Non-pigmented ciliary epithelial cell (primary cell): ENCODE data around the gene TBL2.
"Not testable (repeated sequence)": the region's sequence is repeated elsewhere in the genome, so short reads cannot be mapped to it uniquely, and the experiment has no call there.

ENCODE experiments used
- DNase-seq: peaks from one replicate; pipeline ENCODE4 v3.0.0-alpha.2; 2010; ENCODE audit warnings: low read depth

Gene TBL2

GRCh38 chr7:73570521-73570920 is 7.9 kb downstream of the TBL2 start:
- DNase-seq = no peak

GRCh38 chr7:73569042-73569608 is 9.3 kb downstream of the TBL2 start:
- no peak for DNase-seq

DNA sequence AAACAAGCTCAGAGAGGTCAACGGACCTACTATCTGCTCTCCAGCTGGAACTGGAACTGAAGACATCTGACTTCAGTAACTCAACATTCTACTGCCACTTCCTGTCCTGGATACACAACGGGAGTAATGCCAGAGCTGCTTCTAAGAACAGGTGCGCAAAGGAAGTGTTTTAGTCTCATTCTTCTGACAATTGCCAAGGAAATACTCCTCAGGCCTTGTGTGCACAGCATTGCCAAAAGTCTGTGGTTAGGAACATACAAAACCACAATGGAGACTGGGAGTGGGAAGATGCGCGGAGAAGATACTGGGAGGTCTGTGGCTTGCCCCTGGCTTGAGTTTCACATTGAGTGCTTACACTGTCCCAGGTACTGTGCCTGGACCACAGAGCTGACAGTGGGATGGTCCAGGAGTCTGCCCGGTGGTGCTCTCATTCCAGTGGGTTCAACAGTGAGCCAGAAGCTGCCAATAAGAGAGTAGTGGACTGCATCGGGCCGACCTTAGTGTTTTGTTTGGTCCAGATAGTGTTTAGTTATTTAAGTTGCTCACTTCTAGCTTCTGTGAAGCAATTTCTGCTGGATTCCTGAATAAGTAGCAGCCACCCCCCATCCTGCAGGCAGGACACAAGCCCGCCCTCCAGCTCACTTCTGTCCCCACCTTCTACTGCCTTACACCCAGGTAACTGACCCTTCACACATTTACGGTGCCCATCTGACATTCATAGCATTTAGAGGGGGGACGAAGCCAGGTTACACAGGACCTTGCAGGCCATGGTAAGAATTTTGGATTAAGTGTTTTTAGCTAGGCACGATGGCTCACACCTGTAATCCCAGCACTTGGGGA is 10.3 kb downstream of the TBL2 start:
- no peak for DNase-seq

DNA sequence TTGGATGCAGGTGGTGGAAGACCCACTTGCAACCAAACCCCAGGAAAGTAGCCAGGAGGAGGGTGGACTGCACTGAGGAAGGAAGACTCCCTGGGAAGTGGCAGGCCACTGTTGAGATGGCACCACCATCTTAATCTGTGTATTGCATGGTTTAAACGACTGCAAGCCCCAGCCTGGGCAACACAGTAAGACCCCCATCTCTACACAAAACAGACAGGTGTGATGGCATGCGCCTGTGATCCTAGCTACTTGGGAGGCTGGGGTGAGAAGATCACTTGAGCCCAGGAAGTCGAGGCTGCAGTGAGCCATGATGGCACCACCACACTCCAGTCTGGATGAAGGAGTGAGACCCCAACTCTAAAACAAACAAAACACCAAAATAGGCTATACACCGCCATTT is 11.2 kb downstream of the TBL2 start:
- no peak for DNase-seq

DNA sequence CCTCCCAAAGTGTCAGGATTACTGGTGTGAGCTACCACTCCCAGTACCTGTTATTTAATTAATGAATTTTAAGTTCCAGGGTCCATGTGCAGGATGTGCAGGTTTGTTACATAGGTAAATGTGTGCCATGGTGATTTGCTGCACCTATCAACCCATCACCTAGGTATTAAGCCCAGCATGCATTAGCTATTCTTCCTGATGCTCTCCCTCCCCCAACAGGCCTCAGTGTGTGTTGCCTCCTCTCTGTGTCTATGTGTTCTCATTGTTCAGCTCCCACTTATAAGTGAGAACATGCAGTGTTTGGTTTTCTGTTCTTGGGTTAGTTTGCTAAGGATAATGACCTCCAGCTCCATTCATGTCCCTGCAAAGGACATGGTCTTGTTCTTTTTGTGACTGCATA is 11.9 kb downstream of the TBL2 start:
- DNase-seq = not testable (repeated sequence)

GRCh38 chr7:73565675-73566340 is 12.6 kb downstream of the TBL2 start:
- no peak for DNase-seq

DNA sequence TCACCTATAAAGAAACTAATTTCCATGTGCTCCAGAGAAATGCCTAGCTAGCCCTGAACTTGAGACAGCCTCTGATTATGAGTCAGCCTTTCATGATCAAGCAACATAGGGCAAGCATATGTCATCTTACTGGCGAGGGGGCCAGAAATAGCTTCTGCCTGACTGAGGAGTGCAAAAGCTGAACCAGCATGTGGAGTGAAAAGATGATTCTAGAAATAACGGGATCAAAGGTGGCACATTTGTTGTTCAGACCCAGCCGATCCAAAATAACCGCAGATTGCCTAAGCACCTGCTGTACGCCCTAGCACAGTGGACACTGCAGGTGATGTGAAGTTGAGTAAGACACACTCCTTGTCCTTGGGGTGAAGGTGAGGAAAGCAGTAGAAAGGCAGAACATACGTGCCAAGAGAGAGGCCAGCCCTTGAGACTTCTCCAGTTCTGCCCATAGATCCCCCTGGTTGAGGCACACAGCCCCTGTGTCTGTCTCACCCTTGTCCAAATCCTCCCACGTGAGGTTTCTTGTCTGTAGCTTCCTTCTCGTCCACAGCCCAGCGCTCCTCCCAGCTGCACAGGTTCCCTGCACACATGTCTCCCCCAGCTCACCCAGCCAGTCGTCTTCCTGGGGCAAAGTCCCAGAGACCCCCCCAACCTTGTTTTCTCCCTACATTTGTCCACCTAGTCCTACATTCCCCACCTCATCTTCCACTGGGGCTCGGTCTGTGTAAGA is 18.1 kb downstream of the TBL2 start:
- DNase-seq = peak; percentile 76

GRCh38 chr7:73557397-73558257 is 20.8 kb downstream of the TBL2 start, which contains the start of gene BCL7B:
Gene BCL7B (minus strand): TSS chr7:73557690. CDS start chr7:73557578, 112 bp downstream.
- no peak for DNase-seq

DNA sequence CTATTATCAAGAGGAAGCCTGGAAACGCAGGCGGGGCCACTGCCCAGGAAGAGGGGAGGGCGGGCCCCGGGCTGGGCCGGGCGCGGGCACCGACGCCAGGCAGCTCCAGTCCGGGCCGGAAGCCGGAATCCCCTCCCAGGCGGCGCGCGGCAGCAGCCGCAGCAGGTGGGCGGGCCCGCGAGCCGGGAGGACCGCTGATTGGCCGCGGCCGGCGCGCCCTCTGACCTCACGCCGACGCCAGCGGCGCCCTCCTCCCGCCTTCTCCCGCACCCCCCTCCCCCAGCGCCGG is 21.3 kb downstream of the TBL2 start:
- no peak for DNase-seq

- no peak for DNase-seq
Observed at GRCh38 chr7:73556208-73557107, 21.9 kb downstream of the TBL2 start.

DNA sequence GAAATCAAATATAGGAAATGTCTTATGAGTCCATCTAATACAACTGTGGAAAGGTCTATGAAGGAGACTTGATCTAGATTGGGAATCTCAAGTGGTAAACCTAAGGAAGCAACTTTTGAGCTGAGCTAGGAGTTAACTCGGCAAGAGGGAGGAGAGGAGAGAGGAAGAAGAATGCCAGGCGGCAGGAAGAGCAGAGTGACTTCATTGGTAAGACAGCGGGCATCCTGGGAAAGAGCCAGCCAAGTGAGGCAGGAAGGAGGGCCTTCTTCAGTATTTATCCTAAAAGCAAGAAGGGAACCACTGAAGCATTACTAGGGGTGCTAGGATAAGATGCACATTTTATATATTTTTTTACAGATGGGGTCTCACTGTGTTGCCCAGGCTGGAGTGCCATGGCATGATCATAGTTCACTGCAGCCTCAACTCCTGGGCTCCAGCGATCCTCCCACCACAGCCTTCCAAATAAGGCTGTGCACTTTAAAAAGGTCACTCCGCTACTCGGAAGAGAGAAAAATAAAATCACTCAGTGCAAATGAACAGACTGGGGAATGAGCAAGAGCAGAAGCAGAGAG is 22.9 kb downstream of the TBL2 start:
- DNase-seq = no peak

- not testable (repeated sequence) for DNase-seq
Observed at GRCh38 chr7:73550093-73550492, 28.3 kb downstream of the TBL2 start.

DNA sequence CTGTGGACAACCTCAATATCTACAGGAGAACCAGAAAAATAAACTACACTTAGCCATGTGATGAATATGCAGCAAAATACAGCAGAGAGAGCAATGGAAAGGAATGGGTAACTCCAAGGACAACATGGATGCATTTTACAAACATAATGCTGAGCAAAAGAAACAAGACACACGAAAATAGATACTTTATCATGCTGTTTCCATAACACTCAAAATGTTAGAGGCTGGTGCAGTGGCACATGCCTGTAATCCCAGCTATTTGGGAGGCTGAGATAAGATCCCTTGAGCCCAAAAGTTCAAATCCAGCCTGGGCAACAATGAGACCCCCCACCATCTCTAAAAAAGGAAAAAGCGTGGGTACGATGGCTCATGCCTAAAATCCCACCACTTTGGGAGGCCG is 29.2 kb downstream of the TBL2 start:
- DNase-seq = no peak

DNA sequence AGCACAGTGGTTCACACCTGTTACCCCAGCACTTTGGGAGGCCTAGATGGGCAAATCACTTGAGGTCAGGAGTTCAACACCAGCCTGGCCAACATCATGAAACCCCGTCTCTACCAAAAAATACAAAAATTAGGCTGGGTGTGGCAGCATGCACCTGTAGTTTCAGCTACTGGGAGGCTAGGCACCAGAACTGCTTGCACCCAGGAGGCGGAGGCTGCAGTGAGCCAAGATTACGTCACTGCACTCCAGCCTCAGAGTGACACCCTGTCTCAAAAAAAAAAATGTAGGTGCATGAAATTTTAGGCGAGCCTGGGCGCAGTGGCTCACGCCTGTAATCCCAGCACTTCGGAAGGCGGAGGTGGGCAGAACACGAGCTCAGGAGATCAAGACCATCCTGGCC is 30.5 kb downstream of the TBL2 start:
- DNase-seq = no peak

DNA sequence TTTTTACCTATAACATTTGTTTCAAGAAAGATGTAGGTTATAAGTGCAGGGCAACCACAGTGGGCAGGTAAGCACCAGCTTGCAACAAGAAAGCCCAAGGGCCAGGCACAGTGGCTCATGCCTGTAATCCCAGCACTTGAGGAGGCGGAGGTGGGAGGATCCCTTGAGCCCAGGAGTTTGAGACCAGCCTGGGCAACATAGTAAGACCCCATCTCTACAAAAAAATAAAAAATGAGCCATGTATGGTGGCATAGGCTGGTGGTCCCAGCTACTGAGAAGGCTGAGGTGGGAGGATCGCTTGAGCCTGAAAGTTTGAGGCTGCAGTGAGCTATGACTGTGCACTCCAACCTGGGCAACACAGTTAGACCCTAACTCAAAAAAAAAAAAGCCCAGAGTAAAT is 33.7 kb downstream of the TBL2 start:
- no peak for DNase-seq

DNA sequence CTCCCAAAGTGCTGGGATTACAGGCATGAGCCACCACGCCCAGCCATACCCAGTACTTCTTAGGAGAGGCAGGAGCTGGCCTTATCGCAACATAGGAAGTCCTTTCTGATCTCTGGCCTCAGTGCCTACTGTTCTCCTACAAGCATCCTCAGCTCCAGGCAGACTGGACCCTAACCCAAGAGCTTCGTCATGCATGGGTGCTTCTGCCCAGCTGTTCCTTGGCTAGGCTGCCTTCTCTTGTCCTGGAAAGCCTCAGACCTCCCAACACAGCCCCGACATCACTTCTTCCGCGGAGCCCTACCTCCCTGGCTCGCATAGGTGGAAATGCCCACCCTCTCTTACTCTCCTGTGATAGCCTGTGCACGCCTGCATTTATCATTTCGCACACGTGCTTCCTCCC is 36.7 kb downstream of the TBL2 start:
- no peak for DNase-seq

- DNase-seq = no peak
Observed at GRCh38 chr7:73539709-73540108, 38.7 kb downstream of the TBL2 start.

DNA sequence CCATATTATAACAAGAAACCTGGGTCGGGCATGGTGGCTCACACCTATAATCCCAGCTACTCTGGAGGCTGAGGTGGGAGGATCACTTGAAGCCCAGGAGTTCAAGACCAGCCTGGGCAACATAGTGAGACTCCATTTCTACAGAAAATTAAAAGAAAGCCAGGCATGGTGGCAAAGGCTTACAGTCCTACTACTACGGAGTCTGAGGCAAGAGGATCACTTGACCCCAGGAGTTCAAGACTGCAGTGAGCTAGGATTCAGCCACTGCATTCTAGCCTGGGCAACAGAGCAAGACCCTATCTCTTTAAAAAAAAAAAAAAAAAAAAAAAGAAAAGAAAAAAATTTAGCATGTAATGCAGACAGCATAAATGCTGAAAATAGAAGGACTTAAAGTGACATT is 39.9 kb downstream of the TBL2 start:
- DNase-seq = not testable (repeated sequence)

GRCh38 chr7:73537051-73537450 is 41.3 kb downstream of the TBL2 start:
- DNase-seq = no peak

DNA sequence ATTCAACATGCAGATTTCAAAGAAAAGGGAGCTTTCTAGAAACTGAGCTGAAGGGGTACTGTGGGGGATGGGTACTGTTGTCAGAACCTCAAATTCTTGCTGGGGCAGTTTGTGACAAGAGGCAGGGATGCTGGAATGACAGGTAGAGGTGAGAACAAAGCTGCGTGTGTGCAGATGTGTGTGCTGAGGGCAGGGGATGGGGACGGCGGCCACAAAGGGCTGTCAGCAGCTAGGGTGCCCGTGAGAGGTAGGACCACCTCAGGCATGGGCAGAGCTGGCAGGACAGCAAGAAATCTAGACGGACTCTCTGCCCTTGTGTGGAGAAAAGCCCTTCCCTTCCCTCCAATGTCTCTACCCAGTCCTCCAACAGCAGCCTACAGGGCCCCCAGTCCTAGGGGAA is 41.9 kb downstream of the TBL2 start:
- DNase-seq = no peak
